Left lobe of liver (tissue), 2 donors: ENCODE data around the gene ZFAND3. TPM values are rescaled to one million over a fixed set of nuclear protein-coding genes. Genes with fewer than 3 reads are reported as not detected.
"Not testable (repeated sequence)": the region's sequence is repeated elsewhere in the genome, so short reads cannot be mapped to it uniquely, and the experiment has no call there.

Source experiments
- ATAC-seq: fragments of 200-7000 bp; cut with Tn5 transposase; one replicate; pipeline ENCODE4 v1.9.1; 2020; ENCODE audit warnings: mild to moderate bottlenecking, moderate library complexity
- DNase-seq: peaks from one replicate; pipeline ENCODE4 v3.0.0-alpha.2; 2020; ENCODE audit warnings: low spot score
- total RNA-seq: library from RNA; stranded (reverse); gene quantifications from one replicate; pipeline ENCODE4 v1.2.1, GENCODE V29; 2021
- donor health status: DM: no; HTN: no; CAD: no; lungs with moderate emphysema.
- donor health status: DM: no; HTN: yes; CAD: no.

Gene ZFAND3
- total RNA-seq, 1 donor from 2014 or later, result 41.0 TPM

DNA sequence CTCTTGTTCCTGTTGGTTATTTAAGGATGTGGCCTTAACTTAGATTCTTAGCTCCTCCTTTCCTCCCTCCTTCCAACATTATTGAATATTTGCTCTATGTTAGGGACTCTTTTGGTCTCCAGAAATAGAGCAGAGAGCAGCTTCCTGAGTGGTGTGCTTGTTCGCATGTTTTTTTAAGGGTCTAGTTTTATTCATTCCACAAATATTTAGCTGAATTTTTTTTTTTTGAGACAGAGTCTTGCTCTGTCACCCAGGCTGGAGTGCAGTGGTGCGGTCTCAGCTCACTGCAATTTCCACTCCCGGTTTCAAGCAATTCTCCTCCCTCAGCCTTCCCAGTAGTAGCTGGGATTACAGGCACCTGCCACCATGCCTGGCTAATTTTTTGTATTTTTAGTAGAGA lies 169.2 kb downstream of the ZFAND3 start:
- ATAC-seq (peak; percentile 8), DNase-seq (no peak)

DNA sequence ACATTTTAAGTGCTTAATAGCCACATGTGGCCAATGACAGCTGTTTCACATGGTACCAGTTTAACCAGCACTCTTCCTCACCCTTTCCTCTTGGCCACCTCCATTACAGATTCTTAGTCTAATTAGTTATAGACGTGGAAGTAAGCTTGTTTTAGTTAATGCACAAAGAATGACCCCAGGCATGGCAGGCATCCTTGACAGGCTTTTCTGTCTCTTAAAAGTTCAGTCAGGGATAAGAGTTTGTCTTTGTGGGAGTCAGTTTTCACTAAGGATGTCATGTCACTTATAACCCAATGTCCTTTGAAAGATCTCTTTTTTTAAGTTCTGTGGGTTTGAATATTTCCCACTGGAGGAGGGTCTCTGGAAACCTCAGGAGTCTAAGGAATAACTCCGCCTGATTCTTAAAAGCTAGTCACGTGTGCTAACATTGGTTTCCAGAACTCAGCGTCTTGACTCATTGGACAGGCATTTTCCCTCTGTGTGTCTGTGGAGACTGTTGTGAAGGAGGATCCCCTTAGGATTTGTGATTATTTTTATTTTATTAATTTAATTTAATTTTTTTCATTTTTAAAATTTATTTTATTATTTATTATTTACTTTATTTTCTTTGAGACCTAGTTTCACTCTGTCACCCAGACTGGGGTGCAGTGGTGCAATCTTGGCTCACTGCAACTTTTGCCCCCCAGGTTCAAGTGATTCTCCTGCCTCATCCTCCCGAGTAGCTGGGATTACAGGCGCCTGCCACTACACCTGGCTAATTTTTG lies 171.4 kb downstream of the ZFAND3 start:
- DNase-seq, result no peak
- no peak for ATAC-seq

DNA sequence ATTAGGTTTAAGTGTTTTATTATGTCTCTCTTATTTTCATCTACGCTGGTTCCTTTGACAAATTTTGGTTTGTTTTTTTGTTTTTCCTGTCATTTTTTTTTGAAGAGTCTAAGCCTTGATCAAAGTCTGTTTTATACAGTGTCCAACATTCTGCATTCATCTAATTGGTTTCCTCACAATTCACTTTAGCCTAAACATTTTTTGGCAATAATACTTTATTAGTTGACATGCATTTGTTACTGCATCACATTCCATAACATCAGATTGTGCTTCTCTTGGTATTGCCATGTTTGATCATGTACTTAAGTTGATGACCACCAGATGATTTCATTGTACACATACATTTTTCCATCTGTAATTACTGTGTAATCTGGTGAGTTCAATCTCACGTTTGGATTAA lies 173.2 kb downstream of the ZFAND3 start:
- no peak for DNase-seq
- no peak for ATAC-seq

DNA sequence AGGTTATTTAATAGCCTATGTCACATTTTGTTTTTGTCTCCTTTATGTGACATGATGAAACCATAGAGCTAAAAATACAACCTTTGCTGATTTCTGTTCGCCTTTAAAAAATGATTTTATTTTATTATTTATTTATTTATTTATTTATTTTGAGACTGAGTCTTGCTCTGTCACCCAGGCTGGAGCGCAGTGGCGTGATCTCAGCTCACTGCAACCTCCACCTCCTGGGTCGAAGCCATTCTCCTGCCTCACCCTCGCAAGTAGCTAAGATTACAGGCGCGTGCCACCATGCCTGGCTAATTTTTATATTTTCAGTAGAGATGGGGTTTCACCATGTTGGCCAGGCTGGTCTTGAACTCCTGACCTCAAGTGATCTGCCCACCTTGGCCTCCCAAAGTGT lies 173.7 kb downstream of the ZFAND3 start:
- DNase-seq, ATAC-seq: not testable (repeated sequence)

DNA sequence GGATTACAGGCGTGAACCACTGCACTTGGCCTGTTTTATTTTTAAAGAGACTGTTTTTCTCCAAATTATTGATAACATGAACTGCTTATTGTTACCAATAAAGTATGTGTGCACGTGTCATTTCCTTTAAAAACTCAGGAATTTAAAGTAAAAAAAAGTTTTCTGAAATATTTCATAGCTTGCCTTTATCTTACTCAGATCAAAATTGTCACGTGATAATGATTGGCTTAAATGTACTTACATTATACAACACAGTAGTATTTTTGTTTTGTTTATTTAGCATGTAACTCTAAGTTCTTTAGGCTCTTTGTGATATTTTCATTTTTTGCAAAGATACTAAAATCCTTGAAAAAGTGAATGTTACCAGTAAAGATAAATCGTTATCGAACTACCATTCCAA lies 174.1 kb downstream of the ZFAND3 start:
- ATAC-seq (no peak), DNase-seq (no peak)

DNA sequence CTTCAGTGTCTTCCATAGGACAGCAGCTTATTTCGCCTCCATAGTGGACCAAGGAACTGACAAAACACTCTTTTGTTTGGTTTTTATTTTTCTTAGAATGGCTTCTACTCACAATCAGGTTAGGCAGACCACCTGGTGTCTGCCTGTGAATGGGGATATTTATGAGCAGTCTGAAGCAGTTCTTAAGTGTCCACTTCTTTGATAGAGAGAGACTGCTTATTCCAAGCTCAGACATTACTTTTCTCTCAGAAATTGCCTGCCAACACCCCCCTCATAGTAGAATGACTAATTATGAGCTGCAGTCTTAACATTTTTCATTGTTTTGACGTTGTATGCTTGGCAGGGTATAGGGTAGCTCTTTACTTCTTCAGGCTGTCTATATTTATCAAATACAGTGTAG lies 174.7 kb downstream of the ZFAND3 start:
- ATAC-seq, result no peak
- no peak for DNase-seq

DNA sequence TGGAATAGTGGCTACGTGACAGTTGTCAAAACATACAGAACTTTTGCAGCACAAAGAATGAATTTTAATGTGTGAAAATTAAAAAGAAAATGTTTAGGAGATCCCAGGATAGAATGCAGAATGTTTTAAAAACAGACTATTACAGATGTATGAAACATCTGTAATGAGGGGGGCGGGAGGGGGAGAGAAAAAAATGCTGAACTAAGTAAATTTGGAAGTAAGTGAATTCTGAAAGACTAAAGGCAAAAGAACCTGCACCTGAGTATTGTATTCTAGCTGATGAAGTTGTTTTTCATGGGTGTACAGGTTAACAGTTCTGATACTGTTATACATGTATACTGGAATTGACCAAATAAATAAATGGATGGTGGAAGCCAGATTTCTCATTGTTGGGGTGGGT lies 178.8 kb downstream of the ZFAND3 start:
- ATAC-seq, result no peak

DNA sequence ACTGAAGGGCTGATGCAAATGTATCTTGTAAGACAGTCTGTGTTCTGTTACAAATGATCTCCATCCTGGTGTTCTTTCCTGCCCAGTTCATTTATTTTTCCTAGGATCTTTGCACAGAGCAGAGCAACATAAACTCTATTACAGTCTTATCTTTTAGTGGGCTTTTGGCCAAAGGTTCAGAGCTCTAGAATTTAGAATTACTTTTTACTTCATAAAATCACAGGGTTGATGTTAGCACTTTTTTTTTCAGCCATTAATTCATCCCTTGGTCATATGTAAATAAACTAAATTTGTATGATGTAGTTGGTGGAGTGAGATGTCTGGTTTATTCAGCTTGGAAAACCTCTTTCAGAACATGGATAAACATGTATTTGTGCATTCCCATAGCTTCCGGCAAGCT lies 181.9 kb downstream of the ZFAND3 start:
- DNase-seq (no peak), ATAC-seq (peak; percentile 36)

More for the DNA sequence above, 178.8 kb downstream of the ZFAND3 start:
- DNase-seq, result no peak

DNA sequence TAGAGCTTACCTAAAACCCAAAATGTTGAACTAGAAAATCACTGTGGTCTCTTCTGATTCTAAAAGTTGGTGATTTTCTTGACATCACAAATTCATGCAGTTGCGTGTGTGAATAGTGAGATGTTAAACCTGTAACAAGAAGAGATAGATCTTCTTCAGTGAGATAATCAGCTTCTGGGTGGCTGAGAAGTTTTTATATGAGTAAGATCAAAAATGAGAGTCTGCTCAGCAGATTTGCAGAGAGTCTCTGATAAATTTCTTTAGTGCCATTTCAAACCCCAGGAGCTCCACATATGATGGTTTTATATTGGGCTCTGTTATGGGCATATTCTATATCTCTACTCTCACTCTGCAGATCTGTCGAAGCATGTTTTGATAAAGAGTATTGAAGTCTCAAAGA lies 185.4 kb downstream of the ZFAND3 start:
- ATAC-seq, result no peak
- no peak for DNase-seq

DNA sequence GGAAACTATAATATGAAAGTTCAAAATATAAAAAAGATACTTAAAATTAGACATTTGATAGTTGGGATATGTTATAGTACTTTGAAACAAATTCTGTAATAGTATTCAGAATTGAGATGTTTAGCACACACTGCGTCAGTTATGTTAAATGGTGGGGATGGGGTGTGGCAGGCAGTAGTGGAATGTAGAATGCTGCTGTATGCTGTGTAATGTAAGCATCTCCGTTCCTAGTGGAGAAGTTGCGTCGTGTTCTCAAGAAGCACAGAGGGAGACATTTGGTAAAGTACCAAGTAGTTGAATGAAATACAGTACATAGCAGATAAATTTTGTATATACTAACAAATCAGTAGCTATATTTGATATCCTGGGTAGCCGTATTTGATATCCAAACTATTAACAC lies 192.4 kb downstream of the ZFAND3 start:
- ATAC-seq, result no peak

DNA sequence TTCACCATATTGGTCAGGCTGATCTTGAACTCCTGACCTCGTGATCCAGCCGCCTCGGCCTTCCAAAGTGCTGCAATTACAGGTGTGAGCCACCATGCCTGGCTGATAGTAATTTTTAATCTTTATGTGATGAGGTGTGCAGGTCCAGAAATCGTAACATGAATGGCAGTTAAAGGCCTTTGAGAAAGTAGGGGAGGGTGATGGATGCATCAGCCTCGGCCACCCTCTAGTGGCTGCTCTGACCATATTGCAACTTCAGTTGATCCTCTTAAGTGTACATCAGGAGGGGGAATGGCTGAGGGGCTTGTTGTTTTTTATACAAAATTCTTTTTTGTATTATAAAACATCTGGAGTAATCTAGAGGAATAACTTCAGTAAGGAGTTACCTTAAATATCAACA lies 193.0 kb downstream of the ZFAND3 start:
- no peak for DNase-seq

More for the DNA sequence above, 192.4 kb downstream of the ZFAND3 start:
- no peak for DNase-seq

DNA sequence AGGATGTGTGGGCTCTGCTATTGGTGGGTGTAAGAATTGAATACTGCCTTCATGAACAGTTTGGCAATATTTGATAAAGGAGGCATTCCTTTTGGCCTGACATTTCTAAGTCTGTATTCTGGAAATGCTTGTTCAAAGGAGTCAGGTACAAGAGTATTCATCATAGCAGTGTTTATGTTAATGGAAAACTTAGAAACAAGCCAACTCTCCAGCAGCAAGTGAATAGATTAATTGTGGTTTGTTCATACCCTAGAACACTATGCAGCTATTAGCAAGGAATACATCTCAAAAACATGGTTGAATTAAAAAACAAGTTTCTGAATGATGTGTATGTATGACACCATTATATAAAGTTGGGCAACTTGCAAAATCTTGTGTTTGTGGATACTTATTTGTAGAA lies 195.8 kb downstream of the ZFAND3 start:
- ATAC-seq (no peak), DNase-seq (no peak)

More for the DNA sequence above, 193.0 kb downstream of the ZFAND3 start:
- ATAC-seq, result peak; percentile 90

DNA sequence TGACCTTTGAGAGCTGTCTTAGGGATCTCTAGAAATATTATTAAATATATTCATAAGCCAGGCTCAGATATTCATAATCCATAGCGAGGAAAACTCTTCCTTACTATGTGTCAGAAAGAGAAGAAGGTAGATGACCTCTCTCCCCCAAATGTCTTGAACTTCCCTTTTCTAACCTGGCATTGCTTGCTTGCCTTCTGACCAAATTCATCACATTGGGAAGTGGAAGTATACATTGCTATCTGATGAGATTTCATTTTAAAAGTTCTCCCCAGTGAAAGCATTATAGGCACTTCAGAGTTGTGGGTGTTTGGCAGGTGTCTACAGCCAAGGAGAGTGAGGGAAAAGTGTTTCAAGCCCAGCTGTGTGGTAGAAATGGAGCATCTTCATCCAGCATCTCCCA lies 197.3 kb downstream of the ZFAND3 start:
- no peak for ATAC-seq
- no peak for DNase-seq

DNA sequence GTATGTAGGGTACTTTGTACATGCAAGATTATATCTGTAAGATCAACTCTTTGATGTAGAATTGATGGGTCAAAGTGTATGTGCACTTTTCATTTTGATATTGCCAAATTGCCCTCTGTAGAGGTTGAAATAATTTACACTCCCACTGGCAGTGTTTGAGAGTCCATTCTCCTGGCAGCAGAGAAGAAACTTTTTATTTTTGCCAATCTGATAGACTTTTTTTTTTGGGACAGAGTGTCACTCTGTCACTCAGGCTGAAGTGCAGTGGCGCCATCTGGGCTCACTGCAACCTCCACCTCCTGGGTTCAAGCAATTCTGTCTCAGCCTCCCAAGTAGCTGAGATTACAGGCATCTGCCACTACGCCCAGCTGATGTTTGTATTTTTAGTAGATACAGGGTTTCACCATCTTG lies 199.2 kb downstream of the ZFAND3 start:
- peak; percentile 64 for DNase-seq
- peak; percentile 83 for ATAC-seq

DNA sequence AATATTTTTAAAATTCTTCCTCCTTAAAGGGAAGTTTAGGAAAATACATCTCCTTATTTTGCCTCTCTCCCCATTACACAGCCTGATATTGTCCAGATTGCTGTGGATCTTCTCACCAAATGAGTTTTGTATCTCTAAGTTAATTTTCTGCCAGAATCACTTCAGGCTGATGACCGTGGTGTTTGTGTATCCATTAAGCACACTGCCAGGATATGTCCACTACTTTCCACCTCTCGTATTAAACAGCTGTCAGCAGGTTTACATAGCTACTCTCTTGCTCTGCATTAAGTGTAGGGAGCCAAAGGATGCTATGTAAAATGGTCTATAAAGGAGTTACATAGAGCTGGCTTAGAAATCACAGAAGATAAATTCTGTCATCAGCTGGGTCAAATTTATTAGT lies 201.1 kb downstream of the ZFAND3 start:
- peak; percentile 45 for ATAC-seq
- DNase-seq, result no peak

DNA sequence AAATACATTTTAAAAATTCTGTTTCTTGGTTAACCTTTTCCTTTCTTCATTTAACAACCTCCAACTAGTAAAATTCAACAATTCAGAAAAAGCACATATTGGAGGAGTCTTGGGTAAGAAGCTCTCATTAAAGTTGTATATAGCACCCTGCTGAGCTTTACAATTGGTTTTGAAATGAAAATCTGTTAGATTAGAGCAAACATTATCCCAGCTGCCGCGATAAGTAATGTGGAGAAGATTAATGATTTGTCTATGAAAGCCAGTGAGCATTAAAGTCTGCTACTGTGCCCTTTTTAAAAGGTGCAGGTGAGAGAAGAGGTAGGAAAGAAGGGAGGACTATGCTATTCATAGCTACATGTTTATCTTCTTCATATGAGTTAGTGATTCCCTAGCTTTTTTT lies 201.5 kb downstream of the ZFAND3 start:
- no peak for ATAC-seq

DNA sequence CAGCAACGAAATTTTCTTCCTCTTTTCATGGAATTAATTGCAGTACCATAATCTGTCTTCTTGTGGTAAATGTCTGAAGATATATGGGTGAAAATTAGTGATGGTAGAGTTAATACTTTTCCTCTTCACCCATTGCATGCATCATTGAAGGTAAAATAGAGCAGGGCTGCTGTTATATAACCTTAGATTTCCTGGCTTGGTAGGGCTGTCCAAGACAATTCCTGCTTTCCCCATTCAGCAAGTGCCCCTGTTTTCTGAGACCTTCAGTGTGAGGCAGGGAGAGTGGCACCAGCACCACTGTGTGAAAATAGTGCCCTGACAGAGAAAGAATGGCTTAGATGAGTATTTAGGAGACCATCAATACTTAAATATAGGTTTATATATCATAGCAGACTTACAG lies 202.0 kb downstream of the ZFAND3 start:
- no peak for DNase-seq
- no peak for ATAC-seq

More for the DNA sequence above, 201.5 kb downstream of the ZFAND3 start:
- DNase-seq, result no peak

DNA sequence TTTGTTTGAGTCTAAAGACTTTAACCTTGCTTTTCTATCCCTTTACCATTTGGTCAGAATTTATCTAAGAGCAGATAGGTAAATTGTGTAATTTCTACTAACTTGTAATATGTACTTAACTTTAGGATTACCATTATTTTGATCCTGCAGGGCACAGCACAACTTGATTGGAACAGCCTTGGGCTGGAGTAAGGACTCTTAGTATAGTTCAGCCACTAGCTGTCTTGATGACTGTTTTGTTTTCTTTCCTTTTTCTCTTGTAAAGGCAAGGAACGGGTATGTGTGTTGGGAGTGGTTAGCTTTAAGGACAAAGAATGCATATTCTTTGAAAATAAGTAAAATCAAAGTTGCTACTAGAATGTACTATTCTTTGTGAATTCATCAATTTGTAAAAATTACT lies 203.2 kb downstream of the ZFAND3 start:
- no peak for ATAC-seq
- DNase-seq, result no peak

DNA sequence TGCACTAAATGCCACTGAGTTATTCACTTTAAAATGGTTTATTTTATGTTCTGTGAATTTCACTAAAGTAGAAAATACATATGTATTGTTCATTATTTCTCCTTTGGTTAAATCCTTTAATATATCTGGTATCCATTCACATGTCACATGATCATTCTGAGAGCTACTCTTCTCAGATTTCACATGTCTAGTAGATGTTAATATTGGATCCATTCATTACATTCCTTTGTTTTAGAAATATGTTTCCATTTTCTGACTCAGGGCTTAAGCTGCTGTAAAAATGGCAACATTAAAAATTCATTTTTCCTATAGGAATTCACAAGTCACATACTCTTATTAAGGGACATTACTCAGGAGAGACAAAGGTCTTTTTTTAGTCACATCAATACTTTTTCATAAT lies 205.4 kb downstream of the ZFAND3 start:
- ATAC-seq, result no peak
- no peak for DNase-seq

DNA sequence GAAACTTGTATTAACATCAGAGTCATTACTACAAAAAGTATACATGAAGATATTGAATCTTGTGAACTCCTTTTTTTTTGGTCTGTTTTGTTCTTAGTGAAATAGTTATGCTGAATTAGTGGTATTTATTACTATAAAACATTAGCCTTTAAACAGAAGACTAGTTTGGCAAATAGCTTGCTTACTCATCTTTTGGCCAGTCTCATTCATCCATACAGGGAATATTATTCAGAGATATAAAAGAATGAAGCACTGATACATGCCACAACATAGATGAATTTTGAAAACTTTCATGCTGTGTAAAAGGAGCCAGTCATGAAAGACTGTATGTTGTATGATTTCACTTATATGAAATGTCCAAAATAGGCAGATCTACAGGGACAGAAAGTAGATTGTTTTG lies 205.9 kb downstream of the ZFAND3 start:
- ATAC-seq, result no peak
- DNase-seq, result no peak

DNA sequence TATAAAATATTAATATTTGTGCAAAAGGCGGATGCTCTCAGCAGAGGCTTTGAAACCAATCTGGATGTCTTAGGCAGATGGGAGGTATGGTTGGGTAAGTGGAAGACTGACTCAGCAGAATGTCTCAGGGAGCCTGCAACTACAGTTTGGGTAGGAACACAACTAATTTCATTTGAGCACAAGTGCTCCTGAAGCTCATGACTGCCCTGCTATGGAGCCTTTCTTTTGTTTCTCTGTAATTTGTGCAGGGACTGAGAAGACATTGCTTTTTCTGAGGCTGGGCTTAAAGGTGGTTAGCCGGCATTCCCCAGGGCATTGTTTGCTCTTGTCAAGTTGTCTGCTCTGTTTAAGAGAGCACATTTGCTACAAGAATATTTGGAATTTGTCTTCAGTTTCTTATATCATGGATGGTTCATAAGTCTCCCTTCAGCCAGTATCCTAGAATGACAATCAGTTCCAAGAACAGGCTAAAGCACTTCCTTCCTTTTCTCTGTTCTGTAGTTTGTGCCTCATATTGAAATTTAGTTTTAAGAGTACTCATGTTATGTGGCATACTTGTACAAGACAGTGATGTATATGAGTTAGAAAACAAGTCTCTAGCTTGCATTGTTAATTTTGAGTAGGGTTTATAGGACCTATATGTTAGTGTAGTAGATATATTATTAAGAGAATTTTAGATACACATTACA lies 208.3 kb downstream of the ZFAND3 start:
- ATAC-seq (peak; percentile 53), DNase-seq (no peak)

DNA sequence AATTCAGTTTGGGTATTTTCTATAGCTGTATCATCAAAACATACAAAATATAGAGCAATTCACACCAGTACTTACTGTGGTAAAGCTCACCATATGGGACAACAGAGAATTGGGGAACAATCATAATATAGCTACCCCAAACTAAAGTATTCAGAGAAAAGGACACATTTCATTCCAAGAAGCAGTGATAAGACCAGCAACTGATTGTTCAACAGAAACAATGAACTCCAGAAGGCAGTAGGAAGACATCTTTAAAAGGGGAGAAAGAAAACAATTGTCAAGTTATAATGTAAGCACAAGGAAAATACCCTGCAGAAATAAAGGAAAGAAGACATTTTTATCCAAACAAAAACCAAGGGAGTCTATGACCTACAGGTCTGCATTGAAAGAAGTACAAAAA lies 210.9 kb downstream of the ZFAND3 start:
- DNase-seq, result no peak
- ATAC-seq, result no peak
